Measurements from ENCODE around the gene ONECUT3.

ONECUT3 gene

DNA sequence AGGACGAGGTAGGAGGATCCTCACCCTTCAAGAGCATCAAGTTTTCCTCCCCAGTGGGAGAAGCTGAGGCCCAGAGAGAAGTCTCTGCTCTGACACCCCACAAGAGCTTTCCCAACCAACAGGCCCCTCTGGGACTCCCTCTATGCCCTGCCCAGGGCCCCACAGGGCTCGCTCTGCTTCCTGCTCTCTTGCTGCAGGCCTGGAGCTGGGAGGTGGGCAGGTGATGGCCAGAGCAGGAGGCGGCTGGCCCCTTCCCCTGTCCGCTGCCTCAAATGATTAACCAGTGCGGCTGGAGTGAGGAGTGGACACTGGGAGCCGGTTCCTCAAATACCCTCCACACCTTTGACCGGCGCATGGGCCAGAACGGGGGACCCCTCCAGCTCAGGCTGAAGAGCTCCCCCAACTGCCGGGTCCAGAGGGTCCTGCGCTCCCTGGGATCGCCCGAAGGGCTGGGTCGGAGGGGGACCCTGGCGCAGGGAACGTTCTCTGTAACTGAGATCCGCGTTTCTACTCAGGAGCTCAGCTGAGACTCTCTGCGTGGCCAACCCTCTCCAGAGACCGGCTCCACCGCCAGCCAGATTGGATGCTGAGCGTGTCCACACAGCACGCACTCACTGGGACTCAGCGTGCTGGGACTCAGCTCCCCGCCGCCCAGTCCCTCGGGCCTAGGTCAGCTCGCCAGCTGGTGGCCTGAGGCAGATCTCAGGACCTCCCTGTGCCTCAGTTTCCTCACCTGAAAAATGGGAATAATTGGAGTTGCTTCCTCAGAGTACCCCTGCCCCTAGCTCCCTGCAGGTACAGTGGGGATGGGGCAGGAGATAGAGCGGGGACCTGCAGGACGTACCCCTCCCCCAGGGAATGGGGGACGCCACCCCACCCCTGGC lies 6.7 kb upstream of the ONECUT3 start:
- in situ Hi-C loops (cut with MboI; ENCODE audit: low sequenced_read_pairs) = no loop called here
- no peaks in the 10 kb centered on the region for H3K9me3 ChIP-seq
- DNase-seq (ENCODE audit: low spot score in 2 of 2) = no peak
- H3K4me1 ChIP-seq = no peaks in the 10 kb centered on the region
- no peak overlapping the region for H3K4me3 ChIP-seq
- peaks cover 51% of the 10 kb centered on the region for H3K27me3 ChIP-seq (ENCODE audit: low read depth)
- H3K36me3 ChIP-seq (replicated peaks) = no peaks in the 10 kb centered on the region

DNA sequence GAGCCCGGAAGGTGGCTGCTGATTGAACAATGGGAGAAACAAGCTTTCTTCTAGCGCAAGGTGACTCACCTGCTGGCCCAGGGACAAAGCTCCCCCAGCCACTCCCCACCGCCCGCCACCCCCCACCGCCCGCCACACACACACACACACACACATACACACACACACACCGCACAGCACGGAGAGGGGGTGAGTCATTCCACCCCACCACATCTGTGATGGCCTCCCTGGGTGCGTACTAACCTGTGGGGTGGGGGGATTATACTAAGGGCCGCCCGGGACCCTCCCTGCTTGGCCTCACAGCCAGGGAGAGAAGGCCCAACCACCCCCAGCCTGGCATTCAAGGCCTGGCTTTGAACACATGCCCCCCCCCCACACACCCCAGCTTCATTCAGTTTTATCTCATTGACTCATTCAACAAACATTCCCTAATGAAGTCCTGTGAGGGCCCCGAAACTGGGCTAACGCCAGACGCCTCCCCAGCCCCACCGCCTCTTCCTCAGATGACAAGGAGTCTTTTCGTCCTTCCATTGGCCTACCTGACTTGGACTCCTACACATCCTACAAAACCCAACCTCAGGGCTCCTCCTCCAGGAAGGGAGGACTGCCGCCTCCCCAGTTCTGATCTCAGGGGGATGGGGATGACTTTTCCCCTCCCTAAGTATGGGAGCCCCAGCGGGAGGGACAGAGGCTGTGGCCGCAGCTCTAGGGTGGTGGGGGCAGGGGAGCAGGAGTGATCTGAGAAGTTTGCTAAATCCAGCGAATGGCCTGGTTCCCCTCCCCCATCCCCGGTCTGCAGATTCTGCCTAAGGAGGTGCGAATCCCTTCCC lies 5.8 kb upstream of the ONECUT3 start:
- no peak overlapping the region for H3K4me3 ChIP-seq
- DNase-seq (ENCODE audit: low spot score in 2 of 2) = no peak
- peaks cover 59% of the 10 kb centered on the region for H3K27me3 ChIP-seq (ENCODE audit: low read depth)
- no peaks in the 10 kb centered on the region for H3K36me3 ChIP-seq (replicated peaks)
- no peaks in the 10 kb centered on the region for H3K9me3 ChIP-seq
- in situ Hi-C loops (cut with MboI; ENCODE audit: low sequenced_read_pairs) = no loop called here
- H3K4me1 ChIP-seq = no peaks in the 10 kb centered on the region

- H3K4me1 ChIP-seq = no peaks in the 10 kb centered on the region
- no peaks in the 10 kb centered on the region for H3K36me3 ChIP-seq (replicated peaks)
- no peak overlapping the region for H3K4me3 ChIP-seq
- no peaks in the 10 kb centered on the region for H3K9me3 ChIP-seq
- peaks cover 65% of the 10 kb centered on the region for H3K27me3 ChIP-seq (ENCODE audit: low read depth)
- no peak for DNase-seq (ENCODE audit: low spot score in 2 of 2)
- in situ Hi-C loops (cut with MboI; ENCODE audit: low sequenced_read_pairs) = no loop called here
These were observed 5.0 kb upstream of the ONECUT3 start for GRCh38 chr19:1748115-1748872.

DNA sequence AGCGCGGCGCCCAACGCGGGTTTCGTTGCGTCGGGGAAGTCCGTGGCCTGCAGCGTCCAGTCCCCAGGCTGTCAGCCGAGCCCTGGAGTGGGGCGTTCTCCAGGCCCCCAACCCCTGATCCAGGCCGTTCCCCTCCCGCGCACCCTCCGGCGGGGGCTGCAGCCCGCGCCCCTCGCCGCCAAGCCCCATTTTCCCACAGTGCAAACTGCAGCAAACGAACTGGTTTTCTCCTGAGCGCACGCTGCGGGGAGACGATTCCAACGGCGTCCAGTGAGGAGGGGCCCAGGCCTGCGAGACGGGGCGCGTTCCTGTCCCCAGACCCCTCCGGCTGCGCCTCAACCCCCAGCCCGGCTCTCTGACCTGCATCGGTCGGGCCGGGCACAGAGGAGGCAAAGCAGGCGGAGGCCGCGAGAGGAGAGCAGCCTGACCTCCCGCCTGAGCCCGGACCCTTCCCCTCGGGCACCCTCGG lies 4.4 kb upstream of the ONECUT3 start:
- Histone ChIP-seq H3K4me1 (no peaks in the 10 kb centered on the region), H3K9me3 (no peaks in the 10 kb centered on the region), H3K36me3 (replicated peaks) (no peaks in the 10 kb centered on the region), H3K27me3 (ENCODE audit: low read depth) (peaks cover 65% of the 10 kb centered on the region), H3K4me3 (no peak overlapping the region)
- in situ Hi-C loops (cut with MboI; ENCODE audit: low sequenced_read_pairs) = no loop called here
- DNase-seq (ENCODE audit: low spot score in 2 of 2) = no peak

DNA sequence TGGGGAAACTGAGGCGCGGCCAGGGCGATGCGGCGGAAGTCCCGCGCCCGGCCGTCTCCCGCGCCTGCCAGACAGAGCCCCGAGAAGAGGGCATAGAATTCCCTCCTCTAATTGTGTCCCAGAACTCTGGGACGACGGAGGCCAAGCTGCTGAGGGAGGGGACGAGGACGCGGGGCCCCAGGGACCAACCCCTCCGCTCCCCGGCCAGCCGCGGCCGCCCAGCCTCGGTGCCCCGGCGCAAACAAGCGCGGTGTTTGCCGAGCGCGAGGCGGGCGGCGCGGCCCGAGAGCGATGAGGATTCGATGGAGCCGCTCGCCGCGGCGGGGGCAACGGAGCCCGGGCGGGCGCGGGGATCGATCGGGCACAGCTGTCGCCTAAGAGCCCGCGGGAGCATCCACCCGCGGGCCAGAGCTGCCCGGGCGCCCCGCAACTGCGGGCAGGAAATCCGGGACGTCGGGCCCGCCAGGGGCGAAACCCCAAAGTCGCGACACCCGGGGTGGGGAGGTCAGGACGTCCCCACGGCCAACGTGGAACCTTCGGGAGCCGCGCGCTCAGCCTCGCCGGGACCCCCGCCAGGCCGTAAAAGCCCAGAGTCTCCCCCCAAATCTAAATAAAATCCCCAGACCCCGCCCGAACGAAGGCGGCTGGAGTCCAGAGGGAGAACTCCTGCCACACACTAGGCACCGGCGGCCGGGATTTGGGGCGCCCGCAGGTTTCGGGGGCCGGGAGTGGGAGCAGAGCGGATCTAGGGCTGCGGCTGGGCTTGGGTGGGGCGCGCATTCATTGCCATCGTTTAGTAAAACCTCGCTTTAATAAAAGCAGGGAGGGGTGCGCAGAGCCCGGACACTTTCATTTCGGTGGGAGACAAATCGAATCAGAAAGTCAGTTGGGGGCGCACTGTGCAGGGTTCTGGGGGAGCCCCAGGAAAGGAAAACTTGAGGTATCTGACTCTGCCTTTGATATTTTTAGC lies 3.6 kb upstream of the ONECUT3 start:
- H3K4me1 ChIP-seq = no peaks in the 10 kb centered on the region
- in situ Hi-C loops (cut with MboI; ENCODE audit: low sequenced_read_pairs) = no loop called here
- no peak overlapping the region for H3K4me3 ChIP-seq
- H3K36me3 ChIP-seq (replicated peaks) = no peaks in the 10 kb centered on the region
- peaks cover 67% of the 10 kb centered on the region for H3K27me3 ChIP-seq (ENCODE audit: low read depth)
- no peak for DNase-seq (ENCODE audit: low spot score in 2 of 2)
- H3K9me3 ChIP-seq = no peaks in the 10 kb centered on the region

DNA sequence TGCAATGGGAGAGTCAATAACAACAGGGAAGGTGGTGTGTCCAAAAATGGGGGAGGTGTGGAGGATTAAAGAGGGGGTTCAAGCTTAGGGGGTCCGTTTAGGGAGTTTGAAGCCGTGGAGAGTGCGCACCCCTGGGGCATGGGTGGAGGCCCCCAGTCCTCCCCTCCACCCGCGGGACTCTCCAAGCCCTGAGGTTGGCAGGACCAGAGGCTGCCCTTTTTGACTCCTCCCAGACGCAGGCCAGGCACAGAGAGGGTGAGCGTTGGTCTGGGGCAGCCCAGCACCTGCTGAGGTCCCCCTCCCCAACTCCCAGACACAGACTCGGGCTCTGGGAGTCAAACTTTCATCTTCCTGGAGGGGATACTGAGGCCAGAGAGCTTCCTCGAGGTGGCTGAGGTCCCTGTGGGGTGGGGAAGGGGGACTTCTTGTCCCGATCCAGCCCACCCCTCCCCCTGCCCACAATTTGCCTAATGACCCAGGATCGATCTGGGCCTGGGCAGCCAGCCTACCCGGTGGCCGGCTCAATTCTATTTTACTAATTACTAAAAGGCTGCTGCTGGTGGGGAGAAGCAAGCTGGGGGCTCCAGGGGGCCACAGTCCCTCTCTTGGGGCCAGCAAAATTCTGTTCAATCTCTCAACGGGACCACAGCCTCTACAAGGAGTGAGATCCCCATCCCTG lies 2.8 kb upstream of the ONECUT3 start:
- Histone ChIP-seq H3K9me3 (no peaks in the 10 kb centered on the region), H3K4me3 (no peak overlapping the region), H3K36me3 (replicated peaks) (no peaks in the 10 kb centered on the region), H3K27me3 (ENCODE audit: low read depth) (peaks cover 75% of the 10 kb centered on the region), H3K4me1 (no peaks in the 10 kb centered on the region)
- DNase-seq (ENCODE audit: low spot score in 2 of 2) = no peak
- in situ Hi-C loops (cut with MboI; ENCODE audit: low sequenced_read_pairs) = no loop called here

GRCh38 chr19:1751367-1752008 lies 1.8 kb upstream of the ONECUT3 start:
- Histone ChIP-seq H3K4me1 (no peaks in the 10 kb centered on the region), H3K4me3 (no peak overlapping the region), H3K9me3 (no peaks in the 10 kb centered on the region), H3K27me3 (ENCODE audit: low read depth) (peaks cover 83% of the 10 kb centered on the region), H3K36me3 (replicated peaks) (no peaks in the 10 kb centered on the region)
- no peak for DNase-seq (ENCODE audit: low spot score in 2 of 2)
- in situ Hi-C loops (cut with MboI; ENCODE audit: low sequenced_read_pairs) = no loop called here

- DNase-seq (ENCODE audit: low spot score in 2 of 2) = no peak
- peaks cover 84% of the 10 kb centered on the region for H3K27me3 ChIP-seq (ENCODE audit: low read depth)
- H3K4me1 ChIP-seq = no peaks in the 10 kb centered on the region
These were observed 1.1 kb upstream of the ONECUT3 start for GRCh38 chr19:1752009-1752756.

DNA sequence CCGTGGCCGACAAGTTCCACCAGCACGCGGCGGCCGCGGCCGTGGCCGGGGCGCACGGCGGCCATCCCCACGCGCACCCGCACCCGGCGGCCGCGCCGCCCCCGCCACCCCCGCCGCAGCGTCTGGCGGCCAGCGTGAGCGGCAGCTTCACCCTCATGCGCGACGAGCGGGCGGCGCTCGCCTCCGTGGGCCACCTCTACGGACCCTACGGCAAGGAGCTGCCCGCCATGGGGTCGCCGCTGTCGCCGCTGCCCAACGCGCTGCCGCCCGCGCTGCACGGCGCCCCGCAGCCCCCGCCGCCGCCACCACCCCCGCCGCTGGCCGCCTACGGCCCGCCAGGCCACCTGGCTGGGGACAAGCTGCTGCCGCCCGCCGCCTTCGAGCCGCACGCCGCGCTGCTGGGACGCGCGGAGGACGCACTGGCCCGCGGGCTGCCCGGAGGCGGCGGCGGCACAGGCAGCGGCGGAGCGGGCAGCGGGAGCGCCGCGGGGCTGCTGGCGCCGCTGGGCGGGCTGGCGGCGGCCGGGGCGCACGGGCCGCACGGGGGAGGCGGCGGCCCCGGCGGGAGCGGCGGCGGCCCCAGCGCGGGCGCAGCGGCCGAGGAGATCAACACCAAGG lies 821 bp downstream of the ONECUT3 start:
- peaks cover 83% of the 10 kb centered on the region for H3K27me3 ChIP-seq (ENCODE audit: low read depth)
- no peaks in the 10 kb centered on the region for H3K4me1 ChIP-seq
- H3K9me3 ChIP-seq = no peaks in the 10 kb centered on the region
- H3K4me3 ChIP-seq = no peak overlapping the region
- H3K36me3 ChIP-seq (replicated peaks) = no peaks in the 10 kb centered on the region
- no peak for DNase-seq (ENCODE audit: low spot score in 2 of 2)
- in situ Hi-C loops (cut with MboI; ENCODE audit: low sequenced_read_pairs) = no loop called here

More at GRCh38 chr19:1752009-1752756, 1.1 kb upstream of the ONECUT3 start:
- Histone ChIP-seq H3K36me3 (replicated peaks) (no peaks in the 10 kb centered on the region), H3K4me3 (no peak overlapping the region), H3K9me3 (no peaks in the 10 kb centered on the region)
- in situ Hi-C loops (cut with MboI; ENCODE audit: low sequenced_read_pairs) = no loop called here

DNA sequence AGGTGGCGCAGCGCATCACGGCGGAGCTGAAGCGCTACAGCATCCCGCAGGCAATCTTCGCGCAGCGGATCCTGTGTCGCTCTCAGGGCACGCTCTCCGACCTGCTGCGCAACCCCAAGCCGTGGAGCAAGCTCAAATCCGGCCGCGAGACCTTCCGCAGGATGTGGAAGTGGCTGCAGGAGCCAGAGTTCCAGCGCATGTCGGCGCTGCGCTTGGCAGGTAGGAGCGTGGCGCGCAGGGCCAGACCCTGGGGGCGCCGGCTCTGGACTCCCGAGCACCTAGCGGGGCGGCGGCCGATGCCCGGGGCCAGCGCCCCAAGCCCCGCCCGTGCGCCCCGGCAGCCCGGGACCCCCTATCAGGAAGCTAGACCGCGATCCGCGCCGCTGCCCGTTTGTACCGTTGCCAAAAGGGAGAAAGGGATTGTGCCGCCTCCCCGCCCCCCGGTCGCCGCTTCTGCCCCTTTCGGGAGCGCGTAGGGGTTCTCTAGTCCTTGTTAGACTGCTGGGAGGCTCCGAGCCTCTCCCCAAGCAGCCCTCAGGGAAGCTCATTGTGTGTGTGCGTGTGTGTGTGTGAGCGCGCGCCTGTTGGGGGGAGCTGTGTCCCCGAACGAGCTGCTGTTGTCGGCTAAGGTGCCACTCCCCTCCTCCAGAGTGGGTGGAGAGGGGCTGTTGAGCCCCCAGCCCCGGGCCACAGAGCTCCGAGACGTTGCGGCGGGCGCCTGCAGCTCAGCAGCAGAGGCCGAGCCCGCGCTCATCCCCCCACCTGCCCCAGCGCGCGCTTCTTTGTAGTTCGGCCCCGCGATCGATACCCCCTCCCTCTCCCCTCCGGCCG lies 1.5 kb downstream of the ONECUT3 start:
- no peak for DNase-seq (ENCODE audit: low spot score in 2 of 2)
- Histone ChIP-seq H3K27me3 (ENCODE audit: low read depth) (peaks cover 83% of the 10 kb centered on the region), H3K4me3 (no peak overlapping the region), H3K4me1 (no peaks in the 10 kb centered on the region), H3K9me3 (no peaks in the 10 kb centered on the region), H3K36me3 (replicated peaks) (no peaks in the 10 kb centered on the region)
- in situ Hi-C loops (cut with MboI; ENCODE audit: low sequenced_read_pairs) = no loop called here
